Astrocyte (in vitro differentiated cells and primary cell): ENCODE results near the gene ADAMTS6.

ENCODE experiments used
- EZH2 ChIP-seq: IDR thresholded peaks from 2 replicates; pipeline ENCODE4 v1.6.1; 2012; ENCODE audit warnings: mild to moderate bottlenecking, low read length, inconsistent platforms; ENCODE audit not compliant: insufficient read depth
- TF ChIP-seq, protein P1 (sequence below): IDR thresholded peaks from 2 replicates; pipeline ENCODE4 v1.5.1; 2011; ENCODE audit warnings: low read depth, mild to moderate bottlenecking, inconsistent platforms, low read length, moderate library complexity; ENCODE audit not compliant: insufficient read depth

GRCh38 chr5:65104831-65105230 is 376.9 kb downstream of the ADAMTS6 start:
- TF ChIP-seq, protein P1, sequence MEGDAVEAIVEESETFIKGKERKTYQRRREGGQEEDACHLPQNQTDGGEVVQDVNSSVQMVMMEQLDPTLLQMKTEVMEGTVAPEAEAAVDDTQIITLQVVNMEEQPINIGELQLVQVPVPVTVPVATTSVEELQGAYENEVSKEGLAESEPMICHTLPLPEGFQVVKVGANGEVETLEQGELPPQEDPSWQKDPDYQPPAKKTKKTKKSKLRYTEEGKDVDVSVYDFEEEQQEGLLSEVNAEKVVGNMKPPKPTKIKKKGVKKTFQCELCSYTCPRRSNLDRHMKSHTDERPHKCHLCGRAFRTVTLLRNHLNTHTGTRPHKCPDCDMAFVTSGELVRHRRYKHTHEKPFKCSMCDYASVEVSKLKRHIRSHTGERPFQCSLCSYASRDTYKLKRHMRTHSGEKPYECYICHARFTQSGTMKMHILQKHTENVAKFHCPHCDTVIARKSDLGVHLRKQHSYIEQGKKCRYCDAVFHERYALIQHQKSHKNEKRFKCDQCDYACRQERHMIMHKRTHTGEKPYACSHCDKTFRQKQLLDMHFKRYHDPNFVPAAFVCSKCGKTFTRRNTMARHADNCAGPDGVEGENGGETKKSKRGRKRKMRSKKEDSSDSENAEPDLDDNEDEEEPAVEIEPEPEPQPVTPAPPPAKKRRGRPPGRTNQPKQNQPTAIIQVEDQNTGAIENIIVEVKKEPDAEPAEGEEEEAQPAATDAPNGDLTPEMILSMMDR, result no peak
- no peak for TF ChIP-seq EZH2
